HCT116 (cell line): ENCODE measurements around the gene SCFD2. TPM values are rescaled to one million over a fixed set of nuclear protein-coding genes. Genes with fewer than 3 reads are reported as not detected.

Source experiments
- ATAC-seq: fragments of 200-7000 bp; cut with Tn5 transposase; 2 replicates; pipeline ENCODE4 v1.9.1; 2020; ENCODE audit warnings: mild to moderate bottlenecking, moderate library complexity
- BruUV-seq: library from RNA; stranded (reverse); fragments of 400-500 nt; replicated peaks from 2 replicates; lab custom pipeline; 2021; lab: Mats Ljungman, UMichigan
- CTCF ChIA-PET: fragments of 300-600 bp; sonication (Branson Sonifier 250); formaldehyde crosslinking; loops from one replicate; lab custom pipeline; 2021; ENCODE audit warnings: antibody characterized with exemption; lab: Charles Lee
- POLR2A ChIA-PET: fragments of 300-600, 350-600 bp; sonication (Branson Sonifier 250); formaldehyde crosslinking; loops from one replicate; lab custom pipeline; 2021; ENCODE audit warnings: antibody characterized with exemption; lab: Charles Lee
- RAD21 ChIA-PET, 2 experiments: fragments of 300-600 bp; sonication (Branson Sonifier 250); formaldehyde crosslinking; loops; one replicate each; lab custom pipeline; 2023; ENCODE audit warnings: low total read pairs in 2 of 2; ENCODE audit not compliant: uncharacterized antibody in 2 of 2, unreplicated experiment in 2 of 2, low non-redundant PET in 1 of 2; lab: Charles Lee
- DNase-seq: peaks from one replicate; pipeline ENCODE4 v3.0.0-alpha.2; 2010; ENCODE audit warnings: low read depth, low spot score
- H2AFZ ChIP-seq: fragments of 200-600 bp; shearing (Covaris generic), sonication (generic); 2 replicates; pipeline ENCODE4 v1.6.1; 2017; ENCODE audit warnings: low read depth, mixed run types, mixed read lengths, antibody characterized with exemption, low read length; ENCODE audit not compliant: poor library complexity, severe bottlenecking
- H3K27ac ChIP-seq: 2 replicates; pipeline ENCODE4 v1.5.1; 2012; ENCODE audit warnings: low read depth, low read length
- H3K27me3 ChIP-seq: fragments of 200-600 bp; sonication (generic); 2 replicates; pipeline ENCODE4 v1.6.1; 2016; ENCODE audit warnings: mixed run types, low read length, mixed read lengths; ENCODE audit not compliant: insufficient read depth
- H3K36me3 ChIP-seq, 2 experiments: fragments of 200-500 bp in 1 of 2; fragments of 200-600 bp in 1 of 2; sonication (Bioruptor generic) in 1 of 2; sonication (generic) in 1 of 2; 2 replicates each; pipeline versions ENCODE4 v1.5.1 to v1.6.1; 2014 to 2016; ENCODE audit warnings: low read length in 2 of 2, inconsistent platforms in 1 of 2, mixed read lengths in 1 of 2, mixed run types in 1 of 2; ENCODE audit not compliant: insufficient read depth in 2 of 2, control insufficient read depth in 1 of 2
- H3K4me1 ChIP-seq, 2 experiments: fragments of 200-600 bp in 1 of 2; sonication (generic) in 1 of 2; 2 replicates each; pipeline versions ENCODE4 v1.5.1 to v1.6.1; 2012 to 2017; ENCODE audit warnings: low read length in 2 of 2, inconsistent platforms in 1 of 2, mild to moderate bottlenecking in 1 of 2, mixed read lengths in 1 of 2, mixed run types in 1 of 2, moderate library complexity in 1 of 2; ENCODE audit not compliant: insufficient read depth in 2 of 2, control insufficient read depth in 1 of 2
- H3K4me2 ChIP-seq: fragments of 200-600 bp; sonication (generic); 2 replicates; pipeline ENCODE4 v1.6.1; 2017; ENCODE audit warnings: mixed run types, low read length, mixed read lengths
- H3K4me3 ChIP-seq, 2 experiments: fragments of 200-600 bp in 1 of 2; sonication (generic) in 1 of 2; replicated peaks in 1 of 2; 2 replicates each; pipeline ENCODE4 v1.5.1; 2011 to 2016; ENCODE audit warnings: low read length in 2 of 2, control low read depth in 1 of 2, low read depth in 1 of 2, mild to moderate bottlenecking in 1 of 2, mixed read lengths in 1 of 2, mixed run types in 1 of 2
- H3K79me2 ChIP-seq: fragments of 200-600 bp; sonication (generic); 2 replicates; pipeline ENCODE4 v1.6.1; 2017; ENCODE audit warnings: mild to moderate bottlenecking, mixed run types, low read length, moderate library complexity, mixed read lengths; ENCODE audit not compliant: insufficient read depth
- H3K9ac ChIP-seq: fragments of 200-600 bp; sonication (generic); 2 replicates; pipeline ENCODE4 v1.6.1; 2016; ENCODE audit warnings: low read length, mixed read lengths
- H3K9me2 ChIP-seq: fragments of 200-600 bp; sonication (generic), shearing (Covaris generic); 2 replicates; pipeline ENCODE4 v1.6.1; 2017; ENCODE audit warnings: mixed run types, mild to moderate bottlenecking, moderate library complexity; ENCODE audit not compliant: insufficient read depth
- H3K9me3 ChIP-seq, 2 experiments: fragments of 200-500 bp in 1 of 2; fragments of 200-600 bp in 1 of 2; sonication (Bioruptor generic) in 1 of 2; sonication (generic) in 1 of 2; 2 replicates each; pipeline ENCODE4 v1.6.1; 2014 to 2017; ENCODE audit warnings: low read length in 2 of 2, mixed read lengths in 2 of 2, inconsistent platforms in 1 of 2, low read depth in 1 of 2, mild to moderate bottlenecking in 1 of 2, mixed run types in 1 of 2, moderate library complexity in 1 of 2; ENCODE audit not compliant: control insufficient read depth in 1 of 2, insufficient read depth in 1 of 2
- H4K20me1 ChIP-seq: fragments of 200-600 bp; sonication (generic), shearing (Covaris generic); 2 replicates; pipeline ENCODE4 v1.6.1; 2017; ENCODE audit warnings: mixed run types, mild to moderate bottlenecking, moderate library complexity; ENCODE audit not compliant: insufficient read depth
- ATF3 ChIP-seq: IDR thresholded peaks from 2 replicates; pipeline ENCODE4 v1.6.1; 2012
- CBX3 ChIP-seq: IDR thresholded peaks from 2 replicates; pipeline ENCODE4 v1.6.1; 2012; ENCODE audit warnings: low read depth
- CEBPB ChIP-seq: IDR thresholded peaks from 2 replicates; pipeline ENCODE4 v1.6.1; 2012; ENCODE audit warnings: low read depth
- EGR1 ChIP-seq: IDR thresholded peaks from 2 replicates; pipeline ENCODE4 v1.6.1; 2012; ENCODE audit warnings: low read depth
- ELF1 ChIP-seq: IDR thresholded peaks from 2 replicates; pipeline ENCODE4 v1.6.1; 2012; ENCODE audit warnings: low read depth, borderline replicate concordance
- EZH2 ChIP-seq: fragments of 200-600 bp; sonication (generic); IDR thresholded peaks from 2 replicates; pipeline ENCODE4 v1.6.1; 2017; ENCODE audit warnings: antibody characterized with exemption, mixed run types
- FOSL1 ChIP-seq: IDR thresholded peaks from 2 replicates; pipeline ENCODE4 v1.6.1; 2012; ENCODE audit warnings: low read depth
- JUND ChIP-seq: IDR thresholded peaks from 2 replicates; pipeline ENCODE4 v1.6.1; 2012
- MAX ChIP-seq: IDR thresholded peaks from 2 replicates; pipeline ENCODE4 v1.6.1; 2012
- POLR2A ChIP-seq: IDR thresholded peaks from 2 replicates; pipeline ENCODE4 v1.7.0; 2011; ENCODE audit warnings: borderline replicate concordance; ENCODE audit not compliant: insufficient read depth, insufficient read length; ENCODE audit errors: extremely low read depth
- SIN3A ChIP-seq: IDR thresholded peaks from 2 replicates; pipeline ENCODE4 v1.6.1; 2012; ENCODE audit warnings: low read depth
- ZNF274 ChIP-seq: fragments of 200-500 bp; sonication (Bioruptor generic); IDR thresholded peaks from 2 replicates; pipeline ENCODE4 v1.6.1; 2014; ENCODE audit warnings: mild to moderate bottlenecking, low read depth, low read length, inconsistent platforms
- intact Hi-C: fragments of 100-400 bp; cut with micrococcal nuclease; formaldehyde crosslinking; loops from 2 replicates; pipeline ENCODE4 v1.10.0; 2022
- total RNA-seq: library from RNA; stranded (reverse); gene quantifications from one replicate; pipeline ENCODE4 v1.2.1, GENCODE V29; 2021; ENCODE audit not compliant: unreplicated experiment
- TF ChIP-seq, protein P1 (sequence below), 3 experiments: fragments of 200-600 bp in 1 of 3; sonication (generic) in 1 of 3; IDR thresholded peaks in 2 of 3; conservative IDR thresholded peaks in 1 of 3; 2 replicates each; pipeline ENCODE4 v1.5.1; 2012 to 2017; ENCODE audit warnings: low read depth in 2 of 3, low read length in 2 of 3, antibody characterized with exemption in 1 of 3, borderline replicate concordance in 1 of 3, control low read depth in 1 of 3, mild to moderate bottlenecking in 1 of 3, mixed read lengths in 1 of 3, mixed run types in 1 of 3, moderate library complexity in 1 of 3; ENCODE audit not compliant: insufficient read depth in 1 of 3
- TF ChIP-seq, protein P2 (sequence below): IDR thresholded peaks from 2 replicates; pipeline ENCODE4 v1.6.1; 2011; ENCODE audit warnings: mild to moderate bottlenecking, low read length, moderate library complexity; ENCODE audit not compliant: insufficient replicate concordance; ENCODE audit errors: extremely low read depth

SCFD2 gene
- total RNA-seq, 1 experiment from 2014 or later, result 13.6 TPM

- TF ChIP-seq EZH2 (no peak), POLR2A (no peak), EGR1 (no peak), FOSL1 (no peak)
- TF ChIP-seq, protein P1, sequence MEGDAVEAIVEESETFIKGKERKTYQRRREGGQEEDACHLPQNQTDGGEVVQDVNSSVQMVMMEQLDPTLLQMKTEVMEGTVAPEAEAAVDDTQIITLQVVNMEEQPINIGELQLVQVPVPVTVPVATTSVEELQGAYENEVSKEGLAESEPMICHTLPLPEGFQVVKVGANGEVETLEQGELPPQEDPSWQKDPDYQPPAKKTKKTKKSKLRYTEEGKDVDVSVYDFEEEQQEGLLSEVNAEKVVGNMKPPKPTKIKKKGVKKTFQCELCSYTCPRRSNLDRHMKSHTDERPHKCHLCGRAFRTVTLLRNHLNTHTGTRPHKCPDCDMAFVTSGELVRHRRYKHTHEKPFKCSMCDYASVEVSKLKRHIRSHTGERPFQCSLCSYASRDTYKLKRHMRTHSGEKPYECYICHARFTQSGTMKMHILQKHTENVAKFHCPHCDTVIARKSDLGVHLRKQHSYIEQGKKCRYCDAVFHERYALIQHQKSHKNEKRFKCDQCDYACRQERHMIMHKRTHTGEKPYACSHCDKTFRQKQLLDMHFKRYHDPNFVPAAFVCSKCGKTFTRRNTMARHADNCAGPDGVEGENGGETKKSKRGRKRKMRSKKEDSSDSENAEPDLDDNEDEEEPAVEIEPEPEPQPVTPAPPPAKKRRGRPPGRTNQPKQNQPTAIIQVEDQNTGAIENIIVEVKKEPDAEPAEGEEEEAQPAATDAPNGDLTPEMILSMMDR (IDR thresholded peaks at IDR 0.05 in 2 of 3, conservative IDR thresholded peaks at IDR 0.05 in 1 of 3; ENCODE audit: borderline replicate concordance in 1 of 3, insufficient read depth in 1 of 3, low read depth in 2 of 3, low read length in 2 of 3), result no peak
These were observed 204.0 kb downstream of the SCFD2 start (continued) for GRCh38 chr4:53161787-53162433.

DNA sequence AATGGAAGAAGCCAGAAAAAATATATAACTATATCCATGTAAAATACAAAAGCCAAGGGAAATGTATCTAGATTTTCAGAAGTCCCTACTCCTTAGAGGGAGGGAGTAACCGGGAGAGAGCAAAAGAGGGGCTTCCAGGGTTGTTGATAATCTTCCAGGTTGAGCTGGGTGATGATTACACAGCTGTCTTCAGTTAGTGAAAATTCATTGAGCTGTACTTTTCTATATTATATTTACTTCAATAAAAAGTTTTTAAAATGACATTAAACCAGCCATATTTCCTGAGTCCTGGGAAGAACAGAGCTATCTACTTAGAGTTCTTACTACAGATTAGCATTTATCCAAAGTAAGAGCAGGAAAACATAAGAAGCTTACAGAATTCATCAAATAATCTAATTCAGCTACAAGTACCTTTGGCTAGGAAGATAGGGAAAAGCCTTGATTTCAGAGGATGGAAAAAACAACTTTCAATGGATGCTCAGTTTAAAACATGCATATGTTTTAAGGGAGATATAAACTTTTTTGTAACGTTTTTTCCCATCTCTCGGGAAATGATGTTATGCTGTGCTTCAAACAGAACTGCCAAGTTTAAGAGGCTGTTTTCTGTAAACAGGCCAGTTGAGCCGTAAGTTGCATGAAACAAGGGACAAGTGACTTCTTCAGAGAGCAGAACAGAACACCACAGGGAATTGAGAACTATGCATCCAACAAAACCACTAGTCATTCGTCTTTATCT is 204.6 kb downstream of the SCFD2 start:
- BruUV-seq, result no TSS peak
- Histone ChIP-seq H3K79me2 (no peaks in the 10 kb centered on the region), H3K27ac (no peak overlapping the region), H3K4me2 (no peak overlapping the region), H4K20me1 (no peaks in the 10 kb centered on the region), H3K9me3 (no peaks in the 10 kb centered on the region), H3K4me3 (no peak overlapping the region), H3K9me2 (no peaks in the 10 kb centered on the region), H3K9ac (no peak overlapping the region), H3K27me3 (no peaks in the 10 kb centered on the region), H2AFZ (no peak overlapping the region), H3K4me1 (no peaks in the 10 kb centered on the region), H3K36me3 (no peaks in the 10 kb centered on the region)
- TF ChIP-seq MAX, result no peak
- no peak for TF ChIP-seq ELF1
- no peak for TF ChIP-seq EGR1
- no peak for TF ChIP-seq SIN3A
- no peak for TF ChIP-seq JUND
- no peak for TF ChIP-seq CEBPB
- no peak for TF ChIP-seq ATF3
- TF ChIP-seq, protein P2, sequence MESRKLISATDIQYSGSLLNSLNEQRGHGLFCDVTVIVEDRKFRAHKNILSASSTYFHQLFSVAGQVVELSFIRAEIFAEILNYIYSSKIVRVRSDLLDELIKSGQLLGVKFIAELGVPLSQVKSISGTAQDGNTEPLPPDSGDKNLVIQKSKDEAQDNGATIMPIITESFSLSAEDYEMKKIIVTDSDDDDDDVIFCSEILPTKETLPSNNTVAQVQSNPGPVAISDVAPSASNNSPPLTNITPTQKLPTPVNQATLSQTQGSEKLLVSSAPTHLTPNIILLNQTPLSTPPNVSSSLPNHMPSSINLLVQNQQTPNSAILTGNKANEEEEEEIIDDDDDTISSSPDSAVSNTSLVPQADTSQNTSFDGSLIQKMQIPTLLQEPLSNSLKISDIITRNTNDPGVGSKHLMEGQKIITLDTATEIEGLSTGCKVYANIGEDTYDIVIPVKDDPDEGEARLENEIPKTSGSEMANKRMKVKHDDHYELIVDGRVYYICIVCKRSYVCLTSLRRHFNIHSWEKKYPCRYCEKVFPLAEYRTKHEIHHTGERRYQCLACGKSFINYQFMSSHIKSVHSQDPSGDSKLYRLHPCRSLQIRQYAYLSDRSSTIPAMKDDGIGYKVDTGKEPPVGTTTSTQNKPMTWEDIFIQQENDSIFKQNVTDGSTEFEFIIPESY, result no peak
- no peak for TF ChIP-seq CBX3
- no peak for TF ChIP-seq ZNF274
- POLR2A ChIA-PET, result no interaction called here
- intact Hi-C loops, result no loop called here
- CTCF ChIA-PET, result no interaction called here
- DNase-seq (no peak), ATAC-seq (no peak)
- RAD21 ChIA-PET, result no interaction called here
